ENCODE results near the gene CCDC194.
A peak's percentile ranks its signal among the peaks of the same experiment; 100 is the strongest.

Gene CCDC194, protein sequence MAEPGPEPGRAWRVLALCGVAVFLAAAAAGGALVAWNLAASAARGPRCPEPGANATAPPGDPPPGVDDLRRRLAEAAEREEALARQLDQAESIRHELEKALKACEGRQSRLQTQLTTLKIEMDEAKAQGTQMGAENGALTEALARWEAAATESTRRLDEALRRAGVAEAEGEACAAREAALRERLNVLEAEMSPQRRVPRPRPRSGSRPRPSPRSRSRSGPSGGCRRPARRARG

DNA sequence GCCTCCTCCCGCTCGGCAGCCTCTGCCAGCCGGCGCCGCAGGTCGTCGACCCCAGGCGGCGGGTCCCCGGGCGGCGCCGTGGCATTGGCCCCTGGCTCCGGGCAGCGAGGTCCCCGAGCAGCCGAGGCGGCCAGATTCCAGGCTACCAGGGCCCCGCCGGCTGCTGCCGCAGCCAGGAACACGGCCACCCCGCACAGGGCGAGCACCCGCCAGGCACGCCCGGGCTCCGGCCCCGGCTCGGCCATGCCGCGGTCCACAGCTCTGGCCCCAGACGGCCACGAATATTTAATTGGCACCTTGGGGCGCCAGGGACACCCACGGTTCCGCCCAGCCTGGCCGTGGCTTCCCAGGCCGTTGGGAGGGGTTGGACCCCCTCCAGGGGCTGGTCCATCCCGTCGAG is at the start of gene CCDC194:
CCDC194 (minus strand) TSS at position 283 of the 400 bp plus-strand sequence; CDS start at position 245, 38 bp downstream.
- no peak for DNase-seq

DNA sequence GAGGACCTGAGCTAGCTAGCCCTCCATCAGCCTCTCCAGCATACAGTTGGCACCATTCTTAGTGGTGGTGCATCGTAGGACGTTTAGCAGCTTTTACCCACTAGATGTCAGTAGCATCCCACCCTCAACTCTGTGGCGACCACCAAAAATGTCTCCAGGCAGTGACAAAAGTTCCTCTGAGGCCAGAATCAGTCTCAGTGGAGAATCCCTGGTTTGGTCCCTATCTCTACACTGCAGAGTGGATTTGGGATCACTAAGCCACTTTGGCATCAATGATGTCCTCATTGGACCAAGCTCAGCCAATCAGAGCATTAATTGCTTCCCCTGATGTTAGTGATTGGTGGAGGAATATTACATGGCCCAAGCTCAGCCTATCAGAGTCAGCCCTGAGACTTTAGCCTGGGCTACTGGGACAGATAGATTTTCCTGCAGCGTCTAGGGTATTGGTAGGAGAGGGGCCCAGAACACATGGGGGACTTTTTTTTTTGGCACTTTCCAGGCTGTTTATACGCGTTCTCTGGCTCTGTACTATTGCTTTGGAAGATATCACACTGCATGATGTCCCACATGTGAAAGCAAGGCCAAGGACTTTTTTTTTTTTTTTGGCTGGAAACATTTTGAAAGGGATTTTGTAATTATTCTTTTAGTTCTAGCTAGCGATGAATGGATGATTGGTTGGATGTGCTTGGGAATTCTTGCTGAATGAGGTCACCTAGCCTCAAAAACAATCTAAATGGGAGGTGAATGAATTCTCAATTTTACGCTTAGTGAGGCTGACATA is 47.4 kb upstream of the CCDC194 start:
- DNase-seq: peak; percentile 36 to 48 (median 39)

DNA sequence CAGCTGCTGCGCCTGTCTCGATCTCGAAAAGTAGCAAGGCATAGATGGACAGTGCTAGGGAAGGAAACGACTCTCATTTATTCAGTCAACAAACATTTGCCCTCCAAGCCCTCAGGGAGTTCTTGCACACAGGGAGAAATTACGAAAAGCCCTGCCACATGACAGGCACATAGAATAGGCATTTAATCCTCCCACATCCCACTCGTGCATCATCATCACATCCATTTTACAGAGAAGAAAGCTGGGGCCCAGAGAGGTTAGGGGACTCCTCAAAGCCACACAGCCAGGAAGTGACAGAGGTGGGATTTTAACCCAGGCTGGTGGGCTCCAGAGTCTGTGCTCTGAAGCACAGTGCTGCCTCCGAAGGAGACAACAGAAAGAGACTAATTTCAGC is 42.9 kb upstream of the CCDC194 start:
- no peak for DNase-seq

DNA sequence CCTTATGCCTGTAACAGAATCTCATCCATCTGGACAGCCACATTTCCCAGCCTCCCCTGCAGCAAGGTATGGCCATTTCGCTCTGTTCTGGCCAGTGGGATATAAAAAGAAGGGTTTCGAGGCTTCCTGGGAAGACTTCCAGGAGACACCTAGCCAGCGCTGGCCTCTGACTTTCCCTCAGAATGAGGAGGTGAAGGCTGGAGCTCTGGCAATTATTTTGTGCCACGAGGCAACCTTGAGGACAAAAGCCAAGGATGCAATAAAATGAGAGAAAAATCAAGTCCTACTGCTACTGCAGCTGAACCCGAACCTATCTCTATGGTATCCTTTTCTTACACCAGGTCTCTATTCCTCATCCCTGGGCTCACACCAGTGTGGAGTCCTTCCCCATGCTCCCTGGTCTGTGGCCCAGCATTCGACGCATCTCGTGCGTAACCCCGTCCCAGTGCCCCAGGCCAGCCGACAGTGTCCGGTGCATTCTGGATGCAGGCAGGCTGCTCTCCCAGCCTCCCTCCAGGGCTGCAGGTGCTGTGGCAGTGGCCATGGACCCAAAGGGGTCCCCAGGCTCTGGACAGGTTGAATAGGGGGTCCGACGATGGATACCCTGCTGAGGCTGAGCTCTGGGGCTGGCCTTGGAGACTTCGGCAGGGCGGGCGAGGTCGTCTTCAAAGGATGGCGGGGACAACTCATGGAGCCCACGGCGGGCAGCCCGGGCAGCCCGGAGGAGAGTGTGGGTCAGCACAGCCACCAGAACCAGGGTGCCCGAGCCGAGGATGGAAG is 42.3 kb upstream of the CCDC194 start:
- DNase-seq: no peak

DNA sequence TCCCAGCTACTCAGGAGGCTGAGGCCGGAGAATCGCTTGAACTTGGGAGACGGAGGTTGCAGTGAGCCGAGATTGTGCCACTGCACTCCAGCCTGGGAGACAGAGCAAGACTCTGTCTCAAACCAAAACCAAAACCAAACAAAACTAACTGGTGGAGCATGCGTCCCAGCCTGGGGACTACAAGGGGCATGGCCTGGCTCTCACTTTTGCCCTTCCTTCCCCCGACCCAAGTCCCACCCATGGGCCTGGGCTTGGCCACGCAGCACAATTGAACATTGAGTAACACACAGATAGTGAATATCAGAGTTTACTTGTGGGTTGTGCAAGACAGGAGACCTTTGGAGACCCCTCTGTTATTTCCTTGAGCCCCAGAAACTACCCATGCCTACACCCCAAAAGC is 41.2 kb upstream of the CCDC194 start:
- DNase-seq: no peak

DNA sequence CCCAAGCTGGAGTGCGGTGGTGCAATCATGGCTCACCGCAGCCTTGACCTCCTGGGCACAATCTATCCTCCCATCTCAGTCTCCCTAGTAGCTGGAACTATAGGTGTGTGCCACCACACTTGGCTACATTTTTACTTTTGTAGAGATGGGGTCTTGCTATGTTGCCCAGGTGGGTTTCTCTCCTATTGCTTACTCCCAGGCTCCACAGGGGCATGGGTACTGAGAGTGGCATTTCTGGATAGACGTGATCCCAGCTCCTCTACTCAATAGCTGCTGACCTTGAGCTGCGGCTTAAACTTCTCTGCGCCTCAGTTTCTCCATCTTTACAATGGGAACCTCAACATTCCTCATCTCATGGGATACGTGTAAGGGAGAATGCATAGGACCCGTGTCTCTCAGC is 37.4 kb upstream of the CCDC194 start:
- no peak for DNase-seq

DNA sequence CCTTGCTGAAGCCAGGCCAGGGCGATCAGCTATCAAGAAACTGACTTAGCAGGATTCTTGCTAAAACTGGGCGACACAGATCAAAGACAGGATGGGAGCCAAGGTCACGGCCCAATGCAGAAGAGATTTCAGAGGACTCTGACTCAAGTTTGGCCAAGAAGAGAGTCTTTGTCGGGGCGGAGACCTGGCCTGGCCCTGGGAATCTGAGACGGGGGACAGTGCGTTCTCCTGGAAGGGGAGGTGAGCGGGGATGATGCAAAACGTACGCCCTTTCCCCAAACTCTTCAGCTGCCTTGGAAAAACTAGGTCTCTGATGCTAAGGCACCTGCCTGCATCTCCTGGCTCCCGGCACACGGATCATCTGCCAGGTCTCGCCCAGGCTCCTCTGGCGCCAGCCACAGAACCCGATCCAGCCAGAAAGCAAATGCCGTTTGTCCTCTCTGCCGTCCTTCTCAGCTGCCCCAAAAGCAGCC is 35.7 kb upstream of the CCDC194 start:
- DNase-seq: no peak

DNA sequence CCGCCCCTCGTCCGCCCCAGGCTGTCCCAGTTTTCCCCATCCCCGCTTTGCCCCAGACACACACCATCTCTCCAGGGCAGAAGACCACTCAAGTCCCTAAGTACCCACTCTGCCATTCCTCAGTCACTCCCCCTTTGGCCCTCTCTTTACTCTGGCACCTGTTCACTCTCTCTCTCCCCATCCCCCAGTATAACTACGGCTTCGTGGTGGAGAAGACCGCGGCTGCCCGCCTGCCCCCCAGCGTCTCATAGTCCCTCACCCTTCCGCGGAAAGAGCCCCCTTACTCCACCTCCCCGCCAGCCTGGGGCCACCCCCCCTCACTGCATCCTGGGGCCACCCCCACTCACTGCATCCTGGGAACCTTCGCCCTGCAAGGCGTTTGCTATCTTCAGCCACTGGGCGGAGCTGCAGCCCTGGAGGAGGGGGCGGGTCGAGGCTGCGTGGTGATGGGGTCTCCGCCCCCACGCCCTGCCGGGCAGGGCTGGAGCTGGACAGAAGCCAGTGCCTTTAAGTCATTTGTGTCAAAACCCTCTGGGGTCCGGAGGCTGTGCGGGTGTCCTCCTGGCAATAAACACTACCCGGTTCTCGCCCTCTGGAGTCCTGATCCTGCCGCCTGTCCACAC is 30.9 kb upstream of the CCDC194 start:
- peak; percentile 35 to 67 (median 41) for DNase-seq

DNA sequence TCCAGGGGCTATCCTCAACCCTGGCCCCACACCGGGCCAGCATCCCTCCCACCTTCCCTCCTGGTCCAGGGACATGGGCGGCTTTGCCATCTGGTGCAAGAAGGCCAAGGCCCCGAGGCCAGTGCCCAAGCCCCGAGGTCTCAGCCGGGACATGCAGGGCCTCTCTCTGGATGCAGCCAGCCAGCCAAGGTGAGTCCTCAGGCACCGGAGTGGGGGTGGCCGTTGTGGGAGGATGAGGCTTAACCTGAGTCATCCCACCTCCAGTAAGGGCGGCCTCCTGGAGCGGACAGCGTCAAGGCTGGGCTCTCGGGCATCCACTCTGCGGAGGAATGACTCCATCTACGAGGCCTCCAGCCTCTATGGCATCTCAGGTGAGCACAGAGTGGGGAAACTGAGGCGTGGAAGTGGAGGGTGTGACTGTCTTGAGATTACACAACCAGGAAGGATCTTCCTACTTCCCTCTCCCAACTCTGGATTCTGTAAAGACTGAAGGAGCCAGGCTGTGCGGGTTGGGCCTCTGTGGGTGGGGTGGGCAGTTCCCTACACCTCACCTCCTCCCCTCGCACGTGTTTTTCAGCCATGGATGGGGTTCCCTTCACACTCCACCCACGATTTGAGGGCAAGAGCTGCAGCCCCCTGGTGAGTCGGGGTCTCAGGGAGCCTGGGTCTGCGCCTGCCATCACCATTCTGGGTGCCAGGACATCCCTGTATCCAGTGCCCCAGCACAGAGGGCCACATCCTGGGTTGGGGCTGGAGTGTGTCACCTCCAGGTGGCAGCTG is 29.6 kb upstream of the CCDC194 start:
- no peak for DNase-seq

DNA sequence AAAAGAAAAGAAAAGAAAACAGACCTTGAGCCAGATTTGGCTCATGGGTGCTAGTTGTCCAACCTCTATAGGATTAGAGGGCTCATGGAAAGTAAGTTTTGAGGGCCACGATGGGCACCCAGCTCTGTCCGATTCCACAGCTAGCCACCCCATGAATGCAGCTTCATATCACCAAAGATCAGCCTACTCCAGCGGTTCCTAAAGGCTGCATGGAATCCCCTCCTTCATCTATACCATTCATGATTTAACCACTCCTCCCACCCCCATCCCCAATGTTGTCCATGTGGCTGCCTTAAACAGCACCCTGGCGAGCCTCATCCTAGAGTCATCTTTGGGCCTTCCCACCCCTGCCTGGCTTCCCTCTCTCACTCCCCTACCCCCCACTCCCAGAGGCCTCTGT is 27.9 kb upstream of the CCDC194 start:
- DNase-seq: no peak

DNA sequence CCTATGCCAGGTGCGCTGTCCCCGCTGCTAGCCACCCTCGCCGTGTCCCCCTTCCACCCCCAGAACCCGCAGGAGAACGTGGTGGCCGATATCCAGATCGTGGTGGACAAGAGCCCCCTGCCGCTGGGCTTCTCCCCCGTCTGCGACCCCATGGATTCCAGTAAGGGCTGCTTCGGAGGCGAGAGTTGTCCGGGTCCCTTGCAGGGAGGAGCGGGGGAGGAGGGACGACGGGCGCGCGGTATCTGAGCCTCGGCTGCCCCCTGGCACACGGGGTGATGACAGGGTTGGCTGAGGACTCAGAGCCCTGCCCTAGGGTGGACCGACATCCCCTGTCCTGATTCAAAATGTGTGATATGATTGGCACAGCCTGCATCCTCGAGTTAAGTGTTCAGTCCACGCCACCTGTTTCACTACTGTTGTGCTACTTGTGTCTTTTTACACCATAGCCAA is 26.5 kb upstream of the CCDC194 start:
- DNase-seq: peak; percentile 39 to 69 (median 52)

DNA sequence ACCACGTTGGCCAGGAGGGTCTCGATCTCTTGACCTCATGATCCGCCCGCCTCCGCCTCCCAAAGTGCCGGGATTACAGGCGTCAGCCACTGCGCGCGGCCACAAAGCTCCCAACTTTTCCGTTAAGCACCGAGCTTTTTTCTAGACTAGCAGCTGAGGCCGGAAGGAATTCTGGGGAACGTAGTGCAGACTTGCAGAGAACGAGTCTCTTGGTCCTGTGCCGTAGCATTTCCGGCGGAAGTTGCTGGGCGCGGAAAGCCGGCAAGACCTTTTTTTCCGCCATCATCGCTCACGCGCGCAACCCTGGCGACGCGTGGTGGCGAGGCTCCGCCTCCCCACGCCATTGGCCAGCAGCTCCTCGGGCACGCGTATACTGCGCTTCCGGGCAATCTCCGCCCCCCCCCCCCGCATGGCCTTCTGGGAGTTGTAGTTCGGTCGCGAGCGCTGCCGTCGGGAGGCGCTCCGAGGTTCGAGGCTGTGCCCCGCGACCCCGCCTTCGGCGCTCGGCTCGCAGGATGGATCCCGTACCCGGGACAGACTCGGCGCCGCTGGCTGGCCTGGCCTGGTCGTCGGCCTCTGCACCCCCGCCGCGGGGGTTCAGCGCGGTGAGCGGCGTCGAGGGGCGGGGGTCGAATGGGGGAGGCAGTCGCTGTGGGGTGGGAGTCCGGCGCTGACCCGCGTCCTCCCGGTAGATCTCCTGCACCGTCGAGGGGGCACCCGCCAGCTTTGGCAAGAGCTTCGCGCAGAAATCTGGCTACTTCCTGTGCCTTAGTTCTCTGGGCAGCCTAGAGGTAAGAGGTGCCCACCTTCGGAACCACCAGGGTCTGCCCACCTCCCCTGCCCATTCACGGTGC is 25.9 kb upstream of the CCDC194 start, which contains the start of gene MVB12A:
MVB12A (plus strand) TSS at position 427 of the 854 bp plus-strand sequence; CDS start at position 516, 89 bp downstream.
- DNase-seq: peak; percentile 99

DNA sequence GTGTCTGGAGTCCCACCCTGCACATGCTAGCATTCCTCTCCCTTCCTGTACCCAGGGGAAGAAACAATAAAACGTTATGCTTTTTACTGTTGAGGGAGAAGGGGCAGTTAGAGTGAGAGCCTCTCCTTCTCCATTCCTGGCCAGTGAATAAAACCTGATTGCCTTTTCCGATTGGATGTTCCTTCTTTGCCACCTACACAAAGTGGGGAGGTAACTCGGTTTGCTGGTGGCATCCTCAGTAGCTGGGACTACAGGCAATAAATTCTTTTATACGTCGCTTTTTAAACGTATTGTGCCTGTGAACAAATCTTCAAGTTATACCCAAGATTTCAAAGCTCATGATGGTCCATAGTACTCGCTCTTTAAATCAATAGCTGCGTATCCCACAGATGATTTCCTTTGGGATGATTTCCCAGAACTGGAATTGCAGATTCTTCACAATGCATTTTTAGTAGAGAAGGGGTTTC is 25.2 kb upstream of the CCDC194 start:
- DNase-seq: no peak

DNA sequence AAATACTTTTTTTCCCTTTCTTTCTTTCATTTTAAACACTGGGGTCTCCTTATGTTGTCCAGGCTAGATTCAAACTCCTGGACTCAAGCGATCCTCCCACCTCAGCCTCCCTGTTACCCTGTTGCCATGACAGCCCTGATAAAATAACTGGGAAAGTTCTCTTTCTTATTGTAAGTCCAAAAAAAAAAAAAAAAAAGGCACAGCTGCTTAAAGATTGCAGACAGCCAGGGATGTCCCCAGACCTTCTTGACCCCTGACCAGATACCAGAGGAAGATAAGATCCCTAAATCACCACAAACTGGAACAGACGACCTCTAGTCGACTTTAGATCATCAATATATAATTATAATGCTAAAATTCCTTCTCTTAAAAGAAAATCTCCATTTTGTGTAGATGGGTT is 24.7 kb upstream of the CCDC194 start:
- DNase-seq: no peak

DNA sequence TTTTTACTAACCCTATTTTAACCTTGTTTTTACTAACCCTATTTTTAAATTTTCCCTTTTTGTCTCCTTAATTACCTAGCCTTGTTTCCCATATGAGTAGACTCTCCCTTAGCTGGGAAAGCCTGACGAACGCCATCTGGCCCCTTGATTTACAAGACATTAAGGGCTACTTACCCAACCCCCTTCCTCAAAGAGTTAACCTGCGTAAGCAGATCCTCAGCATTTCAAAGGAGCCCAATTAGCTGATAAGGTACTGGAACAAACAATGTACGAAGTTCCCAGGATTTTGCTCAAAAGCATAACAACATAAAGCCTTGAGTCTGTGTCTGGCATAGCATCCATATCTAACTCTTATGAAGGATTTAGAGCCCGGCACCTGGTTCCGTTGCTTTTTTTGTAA is 21.1 kb upstream of the CCDC194 start:
- no peak for DNase-seq

DNA sequence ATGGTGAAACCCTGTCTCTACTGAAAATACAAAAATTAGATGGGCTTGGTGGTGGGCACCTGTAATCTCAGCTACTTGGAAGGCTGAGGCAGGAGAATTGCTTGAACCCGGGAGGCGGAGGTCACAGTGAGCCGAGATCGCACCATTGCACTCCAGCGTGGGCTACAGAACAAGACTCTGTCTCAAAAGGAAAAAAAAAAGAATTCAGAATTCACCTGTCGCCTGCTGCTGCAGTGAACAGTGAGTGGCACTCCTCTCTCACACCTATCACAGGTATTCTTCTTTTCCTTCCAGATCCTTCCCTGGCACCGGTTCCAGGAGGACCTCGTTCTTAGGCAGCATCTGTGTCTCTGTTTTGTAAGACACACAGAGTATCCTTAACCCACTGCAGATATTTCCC is 20.1 kb upstream of the CCDC194 start:
- DNase-seq: no peak

DNA sequence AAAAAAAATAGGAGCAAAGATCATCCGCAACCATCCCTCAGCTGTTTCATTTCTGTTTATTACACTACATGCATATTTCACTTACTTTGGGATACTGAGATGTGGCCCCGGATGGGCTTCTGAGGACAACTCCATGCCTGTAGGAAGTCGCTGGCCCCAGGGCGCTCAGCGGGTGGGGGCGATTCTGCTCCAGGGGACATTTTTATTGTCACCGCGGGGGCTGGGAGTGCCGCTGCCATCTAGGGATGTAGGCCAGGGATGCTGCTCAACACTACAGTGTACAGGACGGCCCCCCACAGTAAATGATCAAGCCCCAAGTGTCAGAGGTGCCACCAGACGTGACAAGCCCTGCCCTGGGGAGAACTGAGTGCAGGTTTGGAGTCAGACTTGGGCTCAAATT is 17.8 kb upstream of the CCDC194 start:
- no peak for DNase-seq

DNA sequence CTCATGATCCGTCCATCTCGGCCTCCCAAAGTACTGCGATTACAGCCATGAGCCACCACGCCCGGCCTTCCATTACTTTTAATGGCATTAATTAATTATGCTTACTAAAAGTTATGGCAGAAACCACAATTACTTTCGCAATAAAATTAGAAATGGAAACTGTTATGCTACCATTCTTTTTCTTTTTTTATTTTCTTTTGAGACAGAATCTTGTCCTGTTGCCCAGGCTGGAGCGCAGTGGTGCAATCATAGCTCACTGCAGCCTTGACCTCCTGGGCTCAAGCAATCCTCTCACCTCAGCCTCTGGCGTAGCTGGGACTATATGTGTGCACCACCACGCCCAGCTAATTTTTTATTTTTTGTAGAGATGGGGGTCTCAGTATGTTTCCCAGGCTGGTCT is 16.0 kb upstream of the CCDC194 start:
- DNase-seq: no peak

DNA sequence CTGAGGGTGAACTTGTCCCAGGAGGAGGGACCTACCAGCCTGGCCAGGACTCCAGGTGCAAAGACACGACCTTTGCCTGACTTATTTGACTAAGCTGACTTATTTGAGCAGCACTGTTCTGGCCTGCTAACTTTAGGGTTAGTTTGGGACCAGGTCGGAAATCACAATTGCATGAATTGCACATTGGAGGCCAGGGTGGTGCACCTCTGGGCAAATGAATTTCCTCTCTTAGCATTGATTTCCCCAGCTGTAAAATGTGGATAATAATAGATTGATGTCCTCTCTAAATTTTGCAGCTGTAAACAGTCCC is 12.8 kb upstream of the CCDC194 start:
- no peak for DNase-seq

DNA sequence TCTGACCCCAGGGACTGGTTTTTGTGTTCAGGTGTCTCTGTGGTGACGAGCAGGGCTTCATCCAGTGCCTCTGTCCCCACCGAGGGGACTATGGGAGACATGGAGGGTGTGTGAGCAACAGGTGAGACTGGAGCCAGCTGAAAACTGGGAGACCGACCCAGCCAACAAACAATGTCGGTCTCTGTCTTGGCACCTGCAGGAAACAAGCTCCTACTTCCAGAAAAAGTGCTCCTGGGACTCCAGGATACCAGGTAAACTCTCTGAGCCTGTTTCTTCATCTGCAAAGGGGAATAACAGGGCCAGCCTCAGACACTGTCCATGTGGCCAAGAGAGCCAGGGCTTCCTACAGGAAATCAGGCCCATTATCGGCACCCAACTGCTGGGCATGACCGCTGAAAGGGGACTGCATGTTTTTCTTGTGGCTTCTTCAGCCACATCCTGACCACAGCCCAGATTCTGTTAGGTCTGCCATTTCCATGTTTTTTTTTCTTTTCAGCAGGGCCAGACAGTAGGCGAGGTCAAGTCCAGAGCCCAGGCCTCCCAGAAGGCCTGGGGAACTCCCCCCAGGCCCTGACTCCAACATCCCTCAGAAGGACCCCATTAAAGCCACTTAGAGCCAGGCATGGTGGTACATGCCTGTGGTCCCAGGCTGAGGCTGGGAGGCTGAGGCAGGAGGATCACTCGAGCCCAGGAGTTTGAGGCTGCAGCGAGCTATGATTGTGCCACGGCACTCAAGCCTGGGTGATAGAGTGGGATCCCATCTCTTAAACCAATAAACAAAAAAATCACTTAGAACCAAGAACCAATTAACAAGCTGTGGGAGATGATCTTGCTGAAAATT is 12.3 kb upstream of the CCDC194 start:
- peak in 2 of 3 donors; percentile 35 to 53 for DNase-seq
